HG03280 (cell line): ENCODE results near the gene RUVBL2.
A peak's percentile ranks its signal among the peaks of the same experiment; 100 is the strongest.

Experiments used
- ATAC-seq: cut with Tn5 transposase; IDR thresholded peaks from one replicate; pipeline ENCODE4 v1.9.1; 2021; ENCODE audit warnings: mild to moderate bottlenecking, moderate library complexity; ENCODE audit not compliant: unreplicated experiment

The RUVBL2 gene

GRCh38 chr19:48993175-48994034, at the start of gene RUVBL2, which contains the start of gene GYS1:
RUVBL2 (plus strand) TSS chr19:48993887; CDS start chr19:48993912, 25 bp downstream.
GYS1 (minus strand) TSS chr19:48993309; CDS start chr19:48993112, 197 bp downstream.
- peak; percentile 85 for ATAC-seq

DNA sequence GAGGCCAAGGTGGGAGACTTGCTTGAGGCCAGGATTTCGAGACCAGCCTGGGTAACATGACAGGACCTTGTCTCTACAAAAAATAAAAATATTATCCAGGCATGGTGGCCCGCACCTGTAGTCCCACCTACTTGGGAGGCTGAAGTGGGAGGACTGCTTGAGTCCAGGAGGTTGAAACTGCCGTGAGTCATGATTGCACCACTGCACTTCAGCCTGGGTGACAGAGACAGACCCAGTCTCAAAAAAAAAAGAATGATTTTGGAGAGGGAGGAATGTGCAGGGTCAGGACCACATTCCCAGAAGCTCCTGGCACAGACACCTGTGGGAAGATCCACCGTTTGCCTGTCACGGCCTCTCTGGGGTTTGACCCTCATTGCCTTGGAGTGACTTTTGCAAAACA, 48.3 kb upstream of the RUVBL2 start:
- no peak for ATAC-seq

DNA sequence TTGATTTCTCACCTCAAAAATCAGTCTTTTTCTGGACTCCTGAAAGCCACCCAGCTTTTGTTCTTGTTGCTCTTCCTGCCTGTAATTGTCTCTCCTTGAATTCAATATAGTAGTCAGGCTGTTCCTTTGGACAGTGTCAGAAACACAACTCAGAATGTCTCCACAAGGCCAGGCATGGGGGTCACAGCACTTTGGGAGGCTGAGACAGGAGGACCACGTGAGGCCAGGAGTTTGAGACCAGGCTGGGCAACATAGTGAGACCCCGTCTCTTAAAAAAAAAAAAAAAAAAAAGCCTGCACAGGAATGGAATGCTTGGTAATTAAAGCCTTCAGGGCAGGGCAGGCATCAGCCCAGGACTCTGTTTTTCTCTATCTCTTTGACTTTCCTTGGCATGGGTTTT, 47.9 kb upstream of the RUVBL2 start:
- no peak for ATAC-seq

DNA sequence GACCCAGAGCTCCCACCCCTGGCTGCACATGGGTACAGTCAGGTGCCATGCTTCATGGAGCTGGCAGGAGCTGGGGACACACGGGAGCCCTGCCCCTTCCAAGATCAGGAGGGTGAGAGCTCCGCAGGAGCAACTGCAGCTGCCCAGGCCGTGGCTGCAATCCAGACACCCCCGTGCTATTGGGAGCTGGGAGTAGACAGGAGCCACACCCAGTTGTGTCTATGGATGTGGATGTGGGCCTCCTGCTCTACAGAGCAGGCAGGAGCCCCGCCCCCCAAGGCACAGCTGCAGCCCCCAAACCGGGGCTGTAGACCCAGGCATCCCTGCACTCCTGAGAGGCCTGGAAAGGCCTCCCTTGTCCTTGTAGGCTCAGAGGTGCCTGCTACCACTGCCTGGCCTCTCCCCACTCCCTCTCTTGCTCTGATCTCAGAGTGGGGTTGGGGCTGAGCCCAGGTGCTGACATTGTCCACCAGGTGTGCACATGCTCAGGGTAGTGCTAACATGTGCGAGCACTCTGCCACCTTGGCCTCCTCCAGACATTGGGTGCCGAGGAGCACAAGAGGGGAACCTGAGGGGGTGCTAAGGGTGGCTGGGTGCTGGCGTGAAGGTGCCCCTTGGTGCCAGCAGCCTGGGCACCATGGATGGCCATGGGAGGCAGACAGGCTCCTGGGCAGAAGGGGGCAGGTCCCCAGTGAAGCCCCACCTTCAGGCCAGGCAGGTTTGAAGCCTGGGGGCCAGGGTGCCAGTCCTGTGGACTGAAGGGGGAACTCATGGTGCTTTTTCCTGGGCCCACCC, 47.0 kb upstream of the RUVBL2 start:
- no peak for ATAC-seq

DNA sequence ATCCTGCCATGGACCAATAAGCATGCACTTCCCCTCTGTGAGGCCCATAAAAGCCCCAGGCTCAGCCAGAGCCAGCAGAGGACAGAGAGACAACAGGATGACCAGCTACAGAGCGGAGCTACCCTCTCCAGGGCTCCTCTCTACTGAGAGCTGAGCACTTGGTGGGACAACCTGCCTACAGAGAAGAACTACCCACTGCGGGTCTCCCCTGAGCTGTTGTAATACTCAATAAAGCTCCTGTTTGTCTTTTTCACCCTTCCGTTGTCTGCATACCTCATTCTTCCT, 46.5 kb upstream of the RUVBL2 start:
- no peak for ATAC-seq

- ATAC-seq: no peak
Observed at GRCh38 chr19:48950159-48950558, 43.5 kb upstream of the RUVBL2 start.

GRCh38 chr19:48950830-48951519, 42.7 kb upstream of the RUVBL2 start:
- no peak for ATAC-seq

- ATAC-seq: no peak
Observed at GRCh38 chr19:48953141-48953540, 40.5 kb upstream of the RUVBL2 start.

- no peak for ATAC-seq
Observed at GRCh38 chr19:48953990-48954594, 39.6 kb upstream of the RUVBL2 start.

DNA sequence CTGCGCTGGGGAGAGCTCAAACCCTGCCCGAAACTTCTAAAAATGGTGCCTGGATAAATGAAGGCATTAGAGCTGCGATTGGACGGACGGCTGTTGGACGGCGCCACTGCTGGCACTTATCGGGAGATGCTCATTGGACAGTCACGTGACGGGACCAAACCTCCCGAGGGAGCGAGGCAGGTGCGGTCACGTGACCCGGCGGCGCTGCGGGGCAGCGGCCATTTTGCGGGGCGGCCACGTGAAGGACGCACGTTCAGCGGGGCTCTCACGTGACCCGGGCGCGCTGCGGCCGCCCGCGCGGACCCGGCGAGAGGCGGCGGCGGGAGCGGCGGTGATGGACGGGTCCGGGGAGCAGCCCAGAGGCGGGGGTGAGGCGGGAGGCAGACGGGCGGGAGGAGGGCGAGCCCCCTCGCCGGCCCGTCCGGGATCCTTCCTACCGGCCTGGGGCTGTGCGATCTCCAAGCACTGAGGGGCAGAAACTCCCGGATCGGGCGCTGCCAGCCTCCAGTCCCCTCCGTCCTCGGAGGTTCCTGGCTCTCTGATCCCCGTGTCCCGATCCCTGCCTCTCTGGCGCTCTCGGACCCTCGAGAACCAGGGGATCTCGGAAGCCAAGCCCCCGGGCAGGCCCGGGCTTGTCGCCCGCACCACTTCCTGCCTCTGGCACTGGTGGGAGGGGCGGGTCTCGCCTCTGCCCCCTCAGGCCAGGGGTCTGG, 38.9 kb upstream of the RUVBL2 start, which contains the start of gene BAX:
TSS of gene BAX (plus strand) at position 281 of the 713 bp plus-strand sequence. CDS start at position 335, 54 bp downstream.
- ATAC-seq: peak; percentile 84

GRCh38 chr19:48955308-48955958, 38.3 kb upstream of the RUVBL2 start:
- ATAC-seq: no peak

DNA sequence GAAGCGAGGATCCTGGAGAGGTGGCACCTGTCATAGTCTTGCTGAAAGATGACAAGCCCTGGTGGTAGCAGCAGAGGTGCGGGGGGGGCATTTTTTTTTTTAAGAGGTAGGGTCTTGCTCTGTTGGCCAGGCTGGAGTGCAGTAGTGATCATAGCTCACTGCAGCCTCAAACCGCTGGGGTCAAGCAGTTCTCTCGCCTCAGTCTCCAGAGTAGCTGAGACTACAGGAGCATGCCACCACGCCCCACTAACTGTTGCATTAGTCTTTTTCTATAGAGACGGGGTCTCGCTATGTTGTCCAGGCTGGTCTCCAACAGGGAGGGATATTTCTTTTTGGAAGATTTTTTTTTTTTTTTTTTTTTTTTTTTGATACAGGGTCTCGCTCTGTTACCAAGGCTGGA, 35.7 kb upstream of the RUVBL2 start:
- no peak for ATAC-seq

DNA sequence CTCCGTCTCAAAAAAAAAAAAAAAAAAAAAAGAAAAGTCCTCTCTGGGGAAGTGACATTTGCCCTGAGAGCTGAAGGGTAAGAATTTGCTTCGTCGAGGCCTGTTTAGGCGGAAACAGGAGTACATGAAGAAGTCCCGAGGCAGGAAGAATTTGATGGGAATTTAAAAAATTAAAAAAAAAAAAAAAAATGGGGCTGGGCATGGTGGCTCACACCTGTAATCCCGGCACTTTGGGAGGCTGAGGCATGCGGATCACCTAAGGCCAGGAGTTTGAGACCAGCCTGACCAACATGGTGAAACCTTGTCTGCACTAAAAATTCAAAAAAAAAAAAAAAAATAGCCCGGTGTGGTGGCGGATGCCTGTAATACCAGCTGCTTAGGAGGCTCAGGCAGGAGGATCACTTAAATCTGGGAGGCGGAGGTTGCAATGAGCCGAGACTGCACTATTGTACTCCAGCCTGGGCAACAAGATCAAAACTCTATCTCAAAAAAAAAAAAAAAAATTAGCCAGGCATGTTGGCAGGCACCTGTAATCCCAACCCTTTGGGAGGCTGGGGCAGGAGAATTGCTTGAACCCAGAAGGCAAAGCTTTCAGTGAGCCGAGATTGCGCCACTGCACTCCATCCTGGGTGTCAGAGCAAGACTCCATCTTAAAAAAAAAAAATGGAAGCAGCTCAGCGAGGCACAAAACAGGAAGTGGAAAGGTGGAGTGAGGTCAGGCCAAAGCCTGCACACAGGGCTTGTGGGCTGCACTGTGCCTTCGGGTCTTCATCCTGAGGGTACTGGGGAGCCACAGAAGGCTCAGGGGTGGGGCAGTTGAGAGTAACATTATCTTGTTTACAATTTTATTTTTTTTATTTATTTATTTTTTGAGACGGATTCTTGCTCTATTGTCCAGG, 34.1 kb upstream of the RUVBL2 start:
- ATAC-seq: no peak

GRCh38 chr19:48961051-48961649, 32.5 kb upstream of the RUVBL2 start:
- no peak for ATAC-seq

- no peak for ATAC-seq
Observed at GRCh38 chr19:48961673-48962028, 32.0 kb upstream of the RUVBL2 start.

GRCh38 chr19:48962029-48962848, 31.4 kb upstream of the RUVBL2 start:
- no peak for ATAC-seq

DNA sequence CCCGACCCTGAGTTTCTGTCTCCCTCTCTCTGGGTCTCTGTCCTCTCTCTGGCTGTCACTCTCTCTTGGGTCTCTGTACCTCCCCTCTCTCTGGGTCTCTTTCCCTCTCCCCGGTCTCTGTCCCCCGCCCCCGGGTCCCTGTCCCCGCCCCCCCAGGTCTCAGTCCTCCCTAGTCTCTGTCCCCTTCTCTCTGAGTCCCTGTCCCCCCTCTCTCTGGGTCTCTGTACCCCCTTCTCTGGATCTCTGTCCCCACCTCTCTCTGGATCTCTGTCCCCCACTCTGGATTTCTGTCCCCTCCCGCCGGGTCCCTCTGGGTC, 30.9 kb upstream of the RUVBL2 start:
- no peak for ATAC-seq
